Measurements from ENCODE around the gene STPG3.

STPG3 gene

DNA sequence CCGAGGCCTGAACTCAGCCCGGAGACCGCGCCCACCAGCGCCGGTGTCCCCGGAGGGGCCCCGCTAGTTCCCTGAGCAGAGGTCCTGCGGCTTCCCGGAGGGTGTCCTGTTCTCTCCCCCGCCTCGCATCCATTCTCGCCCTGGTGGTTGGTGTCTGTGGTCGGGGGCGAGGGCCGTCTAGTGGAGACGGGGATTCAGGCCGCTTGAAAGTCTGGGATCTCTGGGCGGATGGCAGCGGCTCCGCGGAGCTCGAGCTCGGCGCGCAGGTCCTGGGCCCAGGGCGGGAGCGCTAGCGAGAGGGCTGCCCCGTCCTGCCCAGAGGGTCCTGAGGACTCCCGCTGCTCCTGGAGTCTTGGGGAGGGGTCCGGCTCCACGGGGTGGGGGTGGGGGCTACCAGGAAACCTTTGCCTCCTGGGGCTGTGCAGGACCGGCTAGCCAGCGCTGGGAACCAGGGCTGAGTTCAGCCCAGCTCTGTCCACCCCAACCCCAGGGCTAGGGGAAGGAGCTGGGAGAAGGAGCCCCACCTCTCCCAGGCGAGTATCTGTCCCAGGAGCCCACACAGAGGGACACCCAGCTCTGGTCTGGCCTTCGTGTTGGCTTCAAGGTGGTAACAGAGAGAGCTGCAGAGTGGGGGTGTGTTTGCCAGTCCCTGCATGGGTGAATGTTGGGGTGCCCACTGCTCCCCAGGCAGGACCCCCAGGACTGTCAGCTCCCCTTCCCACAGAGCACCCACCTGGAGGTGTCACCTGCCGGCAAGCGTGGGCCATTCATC lies 30.4 kb downstream of the STPG3 start:
- no peak for DNase-seq

- DNase-seq = peak; percentile 45 to 58
Measured at GRCh38 chr9:137286975-137287383, 35.9 kb downstream of the STPG3 start.

- no peak for DNase-seq
Measured at GRCh38 chr9:137293094-137293481, 42.0 kb downstream of the STPG3 start.

DNA sequence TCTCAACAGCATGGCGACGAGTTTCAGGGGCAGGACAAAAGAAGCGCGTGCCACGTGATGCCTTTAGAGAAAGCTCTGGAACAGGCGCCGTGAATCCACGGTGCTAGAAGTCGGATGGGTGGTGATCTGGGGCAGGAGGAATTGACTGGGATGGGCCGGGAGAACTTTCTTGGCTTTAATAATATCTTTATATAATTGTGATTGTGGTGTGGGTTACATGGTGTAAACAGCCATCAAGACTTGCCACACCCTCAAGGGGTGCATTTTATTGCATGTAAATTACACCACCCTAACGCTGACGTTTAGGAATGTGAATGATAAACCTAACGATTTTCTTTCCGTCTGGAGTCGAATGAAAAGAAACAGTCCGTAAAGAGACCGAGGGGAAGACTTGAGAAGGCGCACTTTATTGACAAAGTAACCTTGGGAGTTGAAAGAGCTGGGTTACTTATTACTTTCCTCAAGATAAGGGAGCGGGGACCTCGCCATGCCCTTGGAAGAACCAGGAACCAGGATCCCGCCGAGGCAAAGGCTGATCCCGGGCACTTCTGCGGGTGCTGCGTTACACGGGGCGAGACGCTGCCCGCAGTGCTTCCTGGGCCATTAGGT lies 42.5 kb downstream of the STPG3 start:
- no peak for DNase-seq

DNA sequence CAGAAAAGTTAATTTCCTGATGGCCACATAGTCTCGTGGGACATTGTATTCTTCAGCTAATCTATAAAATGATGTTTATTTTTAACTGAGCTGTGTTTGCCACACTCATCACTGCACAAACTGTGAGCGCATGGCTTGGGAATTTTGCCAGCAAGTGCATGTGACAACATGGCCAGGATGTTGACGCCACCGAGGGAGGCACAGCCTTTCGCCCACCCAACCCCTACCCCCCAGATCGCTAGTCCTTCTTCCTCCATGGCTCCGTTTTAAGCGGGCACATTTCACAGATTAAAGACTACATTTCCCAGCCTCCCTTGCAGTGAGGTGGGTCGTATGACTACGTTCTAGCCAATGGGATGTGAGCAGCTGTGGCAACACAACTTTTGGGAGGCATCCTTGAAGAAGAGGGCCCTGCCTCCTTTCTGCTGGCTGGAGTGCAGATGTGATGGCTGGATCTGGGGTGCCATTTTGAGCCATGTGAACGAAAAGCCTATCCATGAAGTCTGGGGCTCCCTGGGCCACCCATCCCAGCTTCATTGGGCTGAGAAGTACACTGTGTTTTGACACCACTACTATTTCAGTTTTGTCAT lies 43.1 kb downstream of the STPG3 start:
- DNase-seq = peak in 1 of 2 experiments; percentile 52

DNA sequence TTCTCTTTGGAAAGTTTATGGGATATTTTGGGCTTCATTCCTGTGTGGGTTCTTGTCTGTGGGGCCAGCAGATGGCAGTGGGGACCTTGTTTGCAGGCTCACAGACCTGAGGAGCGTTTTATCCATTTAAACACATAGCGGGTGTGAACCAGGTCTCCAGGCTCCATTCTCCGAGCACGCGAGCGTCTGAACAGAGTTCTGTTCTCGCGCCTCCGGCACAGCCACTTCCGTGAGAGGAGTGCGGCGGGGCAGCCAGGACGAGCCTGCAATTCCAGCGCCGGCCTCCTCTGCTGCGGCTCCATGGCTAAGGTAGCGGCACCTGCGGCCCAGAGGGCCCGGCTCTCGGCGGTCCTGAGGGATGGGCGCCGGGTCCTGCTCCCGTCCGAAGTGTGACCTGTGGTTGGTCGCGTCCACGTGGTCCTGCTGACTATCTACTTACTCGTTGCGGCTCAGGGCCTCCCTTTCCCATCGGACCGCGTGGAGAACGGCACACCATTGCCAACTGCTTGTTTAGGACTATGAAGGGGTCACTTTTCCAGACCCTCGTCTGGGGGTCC lies 43.7 kb downstream of the STPG3 start:
- no peak for DNase-seq

DNA sequence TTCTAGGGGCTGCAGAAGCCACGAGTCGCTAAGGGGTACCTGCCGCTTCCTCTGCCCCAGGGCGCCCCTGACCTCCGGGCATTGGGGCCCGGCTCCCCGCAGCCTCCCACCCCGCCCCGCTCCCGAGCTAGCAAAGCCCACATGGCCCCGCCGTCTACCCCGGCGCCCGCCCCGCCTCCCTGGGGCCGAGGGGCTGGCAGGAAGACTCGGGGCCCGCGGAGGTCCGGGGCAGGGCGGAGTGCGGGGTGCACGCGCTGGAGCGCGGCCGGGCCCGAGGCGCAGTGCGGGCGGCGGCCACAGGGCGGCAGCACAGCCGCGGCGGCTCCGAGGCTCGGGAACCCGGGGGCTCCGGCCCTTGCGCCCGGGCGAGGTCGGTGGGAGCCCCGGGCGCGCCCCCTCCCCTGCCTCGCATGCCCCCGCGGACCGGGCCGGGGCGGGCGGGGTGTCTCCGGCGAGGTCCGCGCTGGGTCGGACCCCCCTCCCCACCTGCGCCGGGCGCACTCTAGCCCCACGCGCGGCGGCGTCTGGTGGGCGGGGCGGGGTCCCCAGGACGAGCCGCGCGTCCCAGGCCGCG lies 44.2 kb downstream of the STPG3 start:
- peak; percentile 12 to 34 for DNase-seq

DNA sequence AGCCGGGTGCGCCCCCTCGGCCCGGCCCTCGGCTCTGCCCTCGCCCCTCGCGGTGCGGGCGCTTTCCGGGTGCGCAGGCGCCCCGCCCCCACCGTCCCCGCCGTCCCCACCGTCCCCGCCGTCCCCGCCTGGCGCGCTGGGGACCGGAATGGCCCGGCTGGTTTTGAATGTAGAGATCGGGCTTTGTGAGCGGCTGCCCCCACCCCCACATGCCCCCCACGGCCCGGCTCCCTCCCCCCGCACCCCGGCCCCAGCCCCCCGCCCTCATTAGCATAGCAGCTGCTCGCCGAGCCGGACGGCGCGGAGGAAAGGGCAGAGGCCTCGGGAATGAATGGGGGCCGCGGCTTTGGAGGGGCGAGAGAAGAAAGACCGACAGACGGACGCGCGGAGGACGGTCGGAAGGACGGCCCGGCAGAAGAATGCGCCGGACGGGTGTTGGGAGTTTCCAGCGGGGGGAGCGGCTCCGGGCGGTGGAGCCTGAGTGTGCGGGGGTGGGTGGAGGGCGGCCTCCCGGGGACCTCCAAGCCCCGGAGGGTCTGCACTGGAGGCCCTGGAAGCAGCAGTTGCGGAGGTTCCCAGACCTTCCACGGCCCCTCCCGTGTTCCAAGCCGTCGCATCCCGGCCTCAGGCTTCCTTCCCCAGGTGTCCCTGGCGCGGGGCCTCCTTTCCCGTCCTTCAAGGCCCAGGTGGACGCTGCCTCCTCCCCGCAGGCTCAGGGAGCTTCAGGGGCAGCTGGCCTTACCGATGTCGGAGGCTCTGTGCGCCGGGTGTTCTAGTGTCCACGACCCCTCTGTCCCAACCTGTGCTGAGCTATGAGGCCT lies 45.0 kb downstream of the STPG3 start:
- no peak for DNase-seq

DNA sequence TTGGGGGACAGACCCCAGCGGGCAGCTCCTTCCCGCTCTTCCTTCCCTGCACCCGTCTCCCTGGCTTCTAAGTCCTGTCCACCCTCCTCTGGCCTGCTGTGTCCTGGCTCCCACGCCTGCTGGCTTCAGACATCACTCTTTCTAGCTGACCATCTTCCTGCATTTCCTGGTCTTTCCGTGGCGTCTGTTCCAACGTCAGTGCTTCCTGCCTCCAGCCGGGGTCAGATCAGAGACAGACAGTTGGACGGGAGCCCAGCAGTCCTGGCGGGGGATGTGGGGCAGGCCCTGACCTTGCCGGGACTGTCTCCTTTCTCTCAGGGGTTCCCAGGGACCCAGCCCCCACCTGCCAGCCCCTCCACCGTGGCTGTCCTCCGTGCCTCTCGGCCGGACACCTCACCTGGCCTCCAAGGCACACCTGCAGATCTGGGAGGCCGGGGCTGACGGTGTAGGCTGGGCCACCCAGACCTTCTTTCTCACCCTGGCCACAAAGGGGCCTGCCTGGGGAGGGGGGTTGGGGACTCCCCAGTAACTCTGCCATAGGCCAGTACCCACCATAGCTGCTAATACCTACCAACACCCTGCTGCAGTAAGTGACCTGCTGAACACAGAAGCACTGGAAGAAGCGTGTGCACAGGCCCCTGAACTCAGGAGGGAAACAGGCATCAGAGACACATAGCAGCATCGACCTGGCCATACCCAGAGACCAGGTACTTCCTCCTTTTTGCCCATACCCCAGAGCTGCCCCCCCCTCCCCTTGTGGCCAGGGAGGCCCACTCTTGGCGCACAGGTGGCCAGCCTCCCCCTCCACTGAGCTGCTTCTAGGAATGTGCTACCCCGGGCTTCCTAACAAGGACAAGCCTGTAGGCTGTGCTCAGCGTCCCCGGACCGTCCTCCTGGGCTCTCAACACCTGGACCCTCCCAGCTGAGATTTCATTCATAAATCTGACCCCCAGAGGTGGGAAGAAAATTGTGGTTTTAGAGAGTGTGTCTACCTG lies 45.9 kb downstream of the STPG3 start:
- peak in 1 of 2 experiments; percentile 19 for DNase-seq

DNA sequence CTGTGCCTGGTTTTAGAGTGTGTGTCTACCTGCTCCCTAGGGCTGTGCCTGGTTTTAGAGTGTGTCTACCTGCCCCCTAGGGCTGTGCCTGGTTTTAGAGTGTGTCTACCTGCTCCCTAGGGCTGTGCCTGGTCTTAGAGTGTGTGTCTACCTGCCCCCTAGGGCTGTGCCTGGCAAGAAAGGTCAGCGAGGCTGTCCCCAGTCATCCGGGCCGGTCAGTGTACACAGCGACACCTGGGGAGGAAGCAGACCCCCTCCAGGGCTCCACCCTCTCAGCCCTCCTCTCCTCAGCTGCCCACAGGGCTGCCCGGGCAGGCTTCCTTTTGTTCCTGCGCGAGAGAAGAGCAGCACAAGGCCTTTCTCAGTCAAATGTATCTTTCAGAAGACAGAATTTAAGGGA lies 46.9 kb downstream of the STPG3 start:
- DNase-seq = no peak

DNA sequence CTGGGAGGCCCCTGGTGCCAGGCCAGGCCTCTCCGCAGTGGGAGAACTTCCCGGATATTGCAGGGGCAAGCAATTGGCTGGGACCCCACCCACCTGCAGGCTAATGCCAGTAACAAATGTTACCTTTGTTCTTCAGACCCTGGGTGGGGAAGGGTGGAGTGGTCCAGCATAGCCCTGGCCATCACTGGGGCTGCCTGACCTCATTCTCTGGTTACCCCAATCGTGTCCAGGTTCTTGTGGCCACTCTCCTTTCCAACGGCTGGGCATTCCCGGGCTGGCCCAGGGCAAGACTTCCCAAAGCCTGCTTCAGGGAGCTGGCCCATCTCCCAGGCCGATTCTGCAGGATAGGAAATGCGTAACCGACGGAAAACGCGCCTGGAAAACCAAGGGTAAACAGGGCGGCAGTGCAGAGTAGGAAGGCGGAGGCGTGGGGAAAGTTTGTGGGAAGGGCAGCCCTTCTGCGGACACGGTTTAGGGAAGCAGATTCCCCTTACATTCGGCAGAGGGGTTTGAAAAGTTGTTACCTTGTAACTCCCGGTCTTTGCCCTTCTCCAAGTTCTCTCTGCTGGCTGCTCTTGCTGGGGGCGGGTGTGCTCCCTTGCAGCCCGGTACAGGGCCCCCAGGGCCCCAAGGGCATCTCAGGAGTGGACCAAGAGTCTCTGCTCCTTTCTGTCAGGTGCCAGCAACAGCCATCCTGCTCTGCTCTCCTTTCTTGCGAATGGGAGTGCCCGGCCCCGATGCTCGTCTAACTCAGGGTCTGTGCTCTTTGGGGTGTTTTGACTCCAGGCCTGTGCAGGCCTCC lies 47.5 kb downstream of the STPG3 start:
- DNase-seq = no peak

GRCh38 chr9:137299203-137299565 lies 48.1 kb downstream of the STPG3 start:
- DNase-seq = no peak

DNA sequence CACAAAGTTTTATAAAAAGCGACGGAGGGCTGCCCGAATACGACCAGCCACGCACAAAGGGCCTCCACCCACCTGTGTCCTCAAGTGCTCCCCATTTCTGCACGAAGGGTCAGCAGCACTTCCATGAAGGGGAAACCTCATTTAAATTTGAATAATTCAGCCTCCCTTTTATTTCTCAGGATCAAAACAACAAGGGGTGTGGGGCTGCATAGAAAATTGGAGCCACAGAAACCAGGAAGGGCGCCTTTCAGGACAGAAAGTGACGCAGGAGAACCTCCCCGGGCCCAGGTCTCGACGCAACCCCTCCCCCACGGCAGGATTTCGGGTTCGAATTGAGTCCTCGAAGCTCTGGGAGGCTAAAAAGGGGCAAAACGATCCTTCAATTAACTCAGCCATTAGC lies 48.9 kb downstream of the STPG3 start:
- no peak for DNase-seq

DNA sequence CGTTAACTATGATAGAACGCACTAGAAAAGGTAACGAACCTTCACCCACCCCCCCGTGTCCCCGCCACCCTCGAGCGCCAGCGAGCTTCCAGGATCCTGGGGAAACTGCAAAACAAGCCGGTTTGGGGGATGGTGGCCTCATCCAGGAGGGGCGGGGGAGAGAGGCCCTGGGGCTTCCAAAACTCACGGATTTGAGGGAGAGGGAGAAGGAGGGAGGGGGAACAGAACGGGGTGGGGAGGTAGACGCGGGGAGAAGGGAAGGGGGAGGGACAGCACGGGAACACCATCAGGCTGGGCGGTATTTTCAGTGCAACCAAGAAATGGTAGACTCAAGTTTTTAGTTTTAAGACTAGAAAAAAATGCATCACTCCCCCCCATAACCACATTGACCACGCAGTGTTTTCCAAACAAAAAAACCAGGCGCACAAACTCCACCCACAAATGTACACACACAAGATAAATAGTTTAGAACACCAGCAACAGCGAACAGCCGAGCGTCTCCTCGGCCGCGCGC lies 49.5 kb downstream of the STPG3 start:
- peak in 1 of 2 experiments; percentile 33 for DNase-seq

- DNase-seq = peak; percentile 32 to 56
Measured at GRCh38 chr9:137301081-137301947, 50.2 kb downstream of the STPG3 start.

DNA sequence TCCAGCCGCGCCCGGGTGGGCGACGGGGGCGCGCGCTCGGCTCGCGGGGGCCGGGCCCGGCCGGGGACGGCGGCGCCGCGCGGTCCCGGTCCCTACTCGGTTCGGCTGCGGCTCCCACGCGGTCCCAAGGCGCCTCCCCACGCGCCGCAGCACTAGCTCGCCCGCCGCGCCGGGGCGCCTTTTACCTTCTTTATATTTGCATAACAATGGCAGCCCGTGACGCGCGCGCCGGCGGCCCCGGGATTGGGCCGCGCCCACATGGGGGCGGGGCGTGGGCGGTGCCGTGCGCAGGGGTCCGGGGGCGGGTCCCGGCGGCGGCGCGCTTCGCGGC lies 51.0 kb downstream of the STPG3 start, which contains the start of gene NRARP:
TSS of gene NRARP (minus strand) at position 154 of the 331 bp plus-strand sequence. CDS start 343 bp downstream, outside the sequence.
- peak; percentile 84 to 90 for DNase-seq

DNA sequence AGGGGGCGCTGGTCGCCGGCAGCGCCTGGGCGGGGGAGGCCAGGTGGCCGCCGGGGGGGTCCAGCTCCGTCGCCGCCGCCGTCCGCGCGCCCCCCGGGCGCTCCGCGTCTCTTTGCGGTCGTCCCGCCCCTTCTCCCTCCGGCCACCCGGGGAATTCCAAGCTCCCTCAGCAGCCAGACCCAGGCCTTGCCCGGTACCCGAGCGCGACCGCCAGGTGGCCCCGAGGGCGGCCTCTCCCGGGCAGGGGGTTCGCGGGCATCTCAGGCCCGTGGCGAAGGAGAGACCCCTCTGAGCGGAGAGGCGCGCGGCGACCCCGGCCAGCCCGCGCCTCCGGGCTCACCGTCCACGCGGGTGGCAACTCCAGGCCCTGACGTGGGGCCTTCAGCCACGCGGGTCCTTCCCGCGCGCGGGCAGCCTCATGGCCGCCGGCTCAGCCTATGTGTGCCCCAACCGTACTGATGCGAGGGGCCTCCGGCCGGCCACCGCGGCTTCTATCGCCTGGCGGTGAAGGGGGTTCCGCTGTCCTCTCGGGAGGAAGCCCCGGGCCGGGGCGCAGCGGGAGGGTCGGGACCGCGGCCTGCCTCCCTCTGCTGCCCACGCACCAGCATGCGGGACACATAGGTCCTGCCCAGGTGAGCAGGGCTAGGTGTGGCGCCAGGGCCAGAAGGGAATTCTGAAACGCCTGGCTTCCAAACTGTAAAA lies 51.5 kb downstream of the STPG3 start:
- DNase-seq = no peak

Data from NCI-H2081 (cell line).